KMS-11 (cell line): ENCODE data around the gene SUSD3.

Source experiments
- H2AFZ ChIP-seq: fragments of 200-600 bp; sonication (generic); 2 replicates; pipeline ENCODE4 v1.6.1; 2016; ENCODE audit warnings: antibody characterized with exemption, mixed run types, low read depth
- H3K27ac ChIP-seq: fragments of 200-600 bp; sonication (generic); 2 replicates; pipeline ENCODE4 v1.6.1; 2016; ENCODE audit warnings: mild to moderate bottlenecking, mixed run types
- H3K27me3 ChIP-seq: fragments of 200-600 bp; sonication (generic); 2 replicates; pipeline ENCODE4 v1.6.1; 2017; ENCODE audit warnings: mild to moderate bottlenecking, low read depth, mixed run types, moderate library complexity; ENCODE audit not compliant: insufficient read depth
- H3K36me3 ChIP-seq: fragments of 200-600 bp; sonication (generic); 2 replicates; pipeline ENCODE4 v1.6.1; 2017; ENCODE audit warnings: mild to moderate bottlenecking, mixed run types; ENCODE audit not compliant: insufficient read depth
- H3K4me1 ChIP-seq: fragments of 200-600 bp; sonication (generic); 2 replicates; pipeline ENCODE4 v1.6.1; 2016; ENCODE audit warnings: mild to moderate bottlenecking, low read depth, mixed run types; ENCODE audit not compliant: poor library complexity, severe bottlenecking
- H3K4me2 ChIP-seq: fragments of 200-600 bp; sonication (generic); 2 replicates; pipeline ENCODE4 v1.7.0; 2016; ENCODE audit warnings: mild to moderate bottlenecking, mixed run types
- H3K4me3 ChIP-seq: fragments of 200-600 bp; sonication (generic); IDR thresholded peaks from 2 replicates; pipeline ENCODE4 v1.6.1; 2017; ENCODE audit warnings: low read depth, low read length, mixed read lengths; ENCODE audit not compliant: insufficient read depth
- H3K79me2 ChIP-seq: fragments of 200-600 bp; sonication (generic); 2 replicates; pipeline ENCODE4 v1.6.1; 2016; ENCODE audit warnings: low read depth, mixed run types; ENCODE audit not compliant: insufficient read depth
- H3K9ac ChIP-seq: fragments of 200-600 bp; sonication (generic); 2 replicates; pipeline ENCODE4 v1.6.1; 2016; ENCODE audit warnings: mild to moderate bottlenecking, mixed run types
- H4K20me1 ChIP-seq: fragments of 200-600 bp; sonication (generic); 2 replicates; pipeline ENCODE4 v1.6.1; 2016; ENCODE audit warnings: mild to moderate bottlenecking, mixed run types; ENCODE audit not compliant: insufficient read depth
- TF ChIP-seq, protein P1 (sequence below): fragments of 200-600 bp; sonication (generic); conservative IDR thresholded peaks from 2 replicates; pipeline ENCODE4 v1.6.1; 2017; ENCODE audit warnings: low read depth, mild to moderate bottlenecking, antibody characterized with exemption, low read length, moderate library complexity, mixed read lengths

The SUSD3 gene

DNA sequence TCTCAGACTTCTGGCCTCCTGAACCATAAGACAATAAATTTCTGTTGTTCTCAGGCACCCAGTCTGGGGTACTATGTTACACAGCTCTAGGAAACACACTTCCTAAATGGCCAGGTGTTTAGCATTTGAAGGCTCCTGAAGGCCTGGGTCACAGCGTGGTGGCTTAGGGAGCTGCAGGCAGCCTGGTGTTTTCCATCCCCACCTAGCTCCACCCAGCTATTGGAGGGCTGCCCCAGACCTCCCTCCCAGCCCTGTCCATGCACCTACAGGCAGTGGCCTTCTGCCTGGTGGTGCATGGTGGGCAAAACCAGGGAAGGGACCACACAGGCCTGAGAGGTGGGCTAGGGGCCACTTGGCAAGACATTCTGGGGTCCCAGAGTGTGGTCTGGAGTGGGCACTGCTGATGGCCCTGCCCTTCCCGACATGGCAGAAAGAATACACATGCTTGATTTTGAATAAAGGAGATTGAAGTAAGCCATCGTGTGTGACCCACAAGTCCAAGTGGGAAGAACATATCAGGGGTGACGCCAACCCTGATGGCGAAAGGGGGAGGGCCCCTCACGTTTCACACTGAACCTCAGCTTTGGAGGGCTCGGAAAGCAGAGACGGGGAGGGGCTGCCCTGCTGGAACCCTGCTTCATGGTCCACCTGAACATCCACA lies 1.3 kb upstream of the SUSD3 start:
- Histone ChIP-seq H4K20me1 (no peaks in the 10 kb centered on the region), H3K4me1 (peaks cover 45% of the 10 kb centered on the region), H3K27ac (no peak overlapping the region), H3K4me3 (no peak overlapping the region), H3K79me2 (no peaks in the 10 kb centered on the region), H3K36me3 (no peaks in the 10 kb centered on the region), H3K9ac (no peak overlapping the region), H3K27me3 (no peaks in the 10 kb centered on the region), H3K4me2 (no peak overlapping the region), H2AFZ (peak overlapping the region; percentile 71; the same call in 1 of the 2 replicates)
- TF ChIP-seq, protein P1, sequence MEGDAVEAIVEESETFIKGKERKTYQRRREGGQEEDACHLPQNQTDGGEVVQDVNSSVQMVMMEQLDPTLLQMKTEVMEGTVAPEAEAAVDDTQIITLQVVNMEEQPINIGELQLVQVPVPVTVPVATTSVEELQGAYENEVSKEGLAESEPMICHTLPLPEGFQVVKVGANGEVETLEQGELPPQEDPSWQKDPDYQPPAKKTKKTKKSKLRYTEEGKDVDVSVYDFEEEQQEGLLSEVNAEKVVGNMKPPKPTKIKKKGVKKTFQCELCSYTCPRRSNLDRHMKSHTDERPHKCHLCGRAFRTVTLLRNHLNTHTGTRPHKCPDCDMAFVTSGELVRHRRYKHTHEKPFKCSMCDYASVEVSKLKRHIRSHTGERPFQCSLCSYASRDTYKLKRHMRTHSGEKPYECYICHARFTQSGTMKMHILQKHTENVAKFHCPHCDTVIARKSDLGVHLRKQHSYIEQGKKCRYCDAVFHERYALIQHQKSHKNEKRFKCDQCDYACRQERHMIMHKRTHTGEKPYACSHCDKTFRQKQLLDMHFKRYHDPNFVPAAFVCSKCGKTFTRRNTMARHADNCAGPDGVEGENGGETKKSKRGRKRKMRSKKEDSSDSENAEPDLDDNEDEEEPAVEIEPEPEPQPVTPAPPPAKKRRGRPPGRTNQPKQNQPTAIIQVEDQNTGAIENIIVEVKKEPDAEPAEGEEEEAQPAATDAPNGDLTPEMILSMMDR: no peak

DNA sequence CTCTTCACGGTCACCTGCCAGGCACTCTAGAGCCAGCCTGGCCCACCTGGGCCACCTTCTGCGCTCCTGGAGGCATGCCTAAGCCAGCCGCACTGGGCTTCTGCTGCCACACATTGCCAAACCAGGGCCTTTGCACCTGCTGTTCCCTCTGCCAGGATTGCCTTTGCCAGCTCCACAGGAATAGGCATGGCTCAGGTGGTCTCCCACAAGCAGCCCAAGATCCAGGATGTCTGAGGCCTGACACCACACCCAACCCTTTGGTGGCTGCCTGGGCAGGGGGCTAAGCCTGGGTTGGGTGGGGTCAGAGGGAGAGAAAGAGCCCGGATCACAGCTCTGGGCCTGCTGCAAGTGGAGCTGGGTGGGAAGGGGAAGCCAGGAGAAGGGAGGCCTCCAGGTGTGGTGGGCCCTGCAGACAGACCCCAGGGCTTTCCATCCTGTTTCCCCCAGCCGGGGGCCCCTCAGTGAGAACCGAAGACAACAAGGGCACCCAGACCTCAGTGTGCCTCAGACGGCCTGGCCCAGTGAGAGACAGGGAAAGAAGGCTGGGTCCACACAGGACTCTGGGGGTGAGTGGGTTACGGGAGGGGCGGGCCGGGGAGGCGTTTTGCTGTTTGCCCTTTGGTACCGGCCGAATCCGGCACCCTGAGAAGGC lies 672 bp upstream of the SUSD3 start:
- H3K36me3 ChIP-seq: no peaks in the 10 kb centered on the region
- TF ChIP-seq, protein P1: no peak
- H3K79me2 ChIP-seq: 0 out of 2 replicates have a peak, but pooled peaks cover 6% of the 10 kb centered on the region
- peak overlapping the region; percentile 90 for H3K4me2 ChIP-seq
- H4K20me1 ChIP-seq: no peaks in the 10 kb centered on the region
- peak overlapping the region; percentile 71 for H2AFZ ChIP-seq
- H3K9ac ChIP-seq: peak overlapping the region; percentile 55; the same call in 1 of the 2 replicates
- no peaks in the 10 kb centered on the region for H3K27me3 ChIP-seq
- H3K4me3 ChIP-seq: no peak overlapping the region
- H3K4me1 ChIP-seq: peaks cover 51% of the 10 kb centered on the region
- 0 out of 2 replicates have a peak overlapping the region, but pooled peaks have one; percentile 15 for H3K27ac ChIP-seq

- TF ChIP-seq, protein P1: no peak
- Histone ChIP-seq H3K27me3 (no peaks in the 10 kb centered on the region), H2AFZ (peak overlapping the region; percentile 71), H3K4me1 (peaks cover 64% of the 10 kb centered on the region), H3K9ac (peak overlapping the region; percentile 55; the same call in 1 of the 2 replicates), H3K4me2 (peak overlapping the region; percentile 90), H4K20me1 (no peaks in the 10 kb centered on the region), H3K36me3 (no peaks in the 10 kb centered on the region), H3K4me3 (no peak overlapping the region), H3K27ac (0 out of 2 replicates have a peak overlapping the region, but pooled peaks have one; percentile 20), H3K79me2 (0 out of 2 replicates have a peak, but pooled peaks cover 12% of the 10 kb centered on the region)
These were observed 662 bp downstream of the SUSD3 start for GRCh38 chr9:93059011-93059714.

- peak overlapping the region; percentile 71; the same call in 1 of the 2 replicates for H2AFZ ChIP-seq
- H3K79me2 ChIP-seq: 0 out of 2 replicates have a peak, but pooled peaks cover 12% of the 10 kb centered on the region
- no peaks in the 10 kb centered on the region for H4K20me1 ChIP-seq
- H3K27me3 ChIP-seq: no peaks in the 10 kb centered on the region
- peak overlapping the region; percentile 90 for H3K4me2 ChIP-seq
- no peak overlapping the region for H3K27ac ChIP-seq
- peaks cover 66% of the 10 kb centered on the region for H3K4me1 ChIP-seq
- TF ChIP-seq, protein P1: no peak
- no peaks in the 10 kb centered on the region for H3K36me3 ChIP-seq
- H3K4me3 ChIP-seq: no peak overlapping the region
- H3K9ac ChIP-seq: peak overlapping the region; percentile 55; the same call in 1 of the 2 replicates
These were observed 1.4 kb downstream of the SUSD3 start for GRCh38 chr9:93059715-93060578.
